WTC11 (cell line): ENCODE data around the gene PHKA1.

ENCODE experiments used
- ELF4 ChIP-seq: sonication (generic); formaldehyde crosslinking; IDR thresholded peaks from 2 replicates; pipeline ENCODE4 v1.8.1; 2022; ENCODE audit warnings: low read depth, mild to moderate bottlenecking, moderate library complexity, missing genetic modification reagents
- IRF2 ChIP-seq: sonication (generic); formaldehyde crosslinking; IDR thresholded peaks from 2 replicates; pipeline ENCODE4 v1.8.0; 2022; ENCODE audit warnings: low read depth, missing genetic modification reagents, borderline replicate concordance
- TF ChIP-seq, protein P1 (sequence below): fragments of 200-600 bp; IDR thresholded peaks from 2 replicates; pipeline ENCODE4 v1.8.0; 2022; ENCODE audit warnings: antibody characterized with exemption

DNA sequence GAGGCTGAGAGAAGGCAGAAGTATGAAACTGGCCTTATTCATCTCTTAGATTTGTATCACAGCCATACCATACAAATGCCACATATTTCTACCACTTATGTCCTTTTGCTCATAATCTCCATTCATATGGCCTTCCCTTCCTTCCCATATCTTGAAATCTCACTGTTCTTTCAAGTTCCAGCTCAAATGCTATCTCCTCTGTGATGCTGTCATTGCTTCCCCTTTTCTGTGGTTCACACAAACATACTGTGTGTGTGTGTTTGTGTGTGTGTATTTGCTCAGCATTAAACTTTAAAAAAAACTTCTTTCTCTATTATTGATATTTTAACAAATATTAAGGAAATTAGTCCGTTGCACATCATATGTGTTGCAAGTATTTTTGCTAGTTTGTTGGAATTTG lies 26.7 kb downstream of the PHKA1 start:
- TF ChIP-seq, protein P1, sequence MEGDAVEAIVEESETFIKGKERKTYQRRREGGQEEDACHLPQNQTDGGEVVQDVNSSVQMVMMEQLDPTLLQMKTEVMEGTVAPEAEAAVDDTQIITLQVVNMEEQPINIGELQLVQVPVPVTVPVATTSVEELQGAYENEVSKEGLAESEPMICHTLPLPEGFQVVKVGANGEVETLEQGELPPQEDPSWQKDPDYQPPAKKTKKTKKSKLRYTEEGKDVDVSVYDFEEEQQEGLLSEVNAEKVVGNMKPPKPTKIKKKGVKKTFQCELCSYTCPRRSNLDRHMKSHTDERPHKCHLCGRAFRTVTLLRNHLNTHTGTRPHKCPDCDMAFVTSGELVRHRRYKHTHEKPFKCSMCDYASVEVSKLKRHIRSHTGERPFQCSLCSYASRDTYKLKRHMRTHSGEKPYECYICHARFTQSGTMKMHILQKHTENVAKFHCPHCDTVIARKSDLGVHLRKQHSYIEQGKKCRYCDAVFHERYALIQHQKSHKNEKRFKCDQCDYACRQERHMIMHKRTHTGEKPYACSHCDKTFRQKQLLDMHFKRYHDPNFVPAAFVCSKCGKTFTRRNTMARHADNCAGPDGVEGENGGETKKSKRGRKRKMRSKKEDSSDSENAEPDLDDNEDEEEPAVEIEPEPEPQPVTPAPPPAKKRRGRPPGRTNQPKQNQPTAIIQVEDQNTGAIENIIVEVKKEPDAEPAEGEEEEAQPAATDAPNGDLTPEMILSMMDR: no peak
- TF ChIP-seq IRF2 (CRISPR knock-in tag): no peak
- no peak for TF ChIP-seq ELF4 (CRISPR knock-in tag)
